HEK293 (cell line): ENCODE measurements around the gene RNMT.

Experiments
- PRDM6 ChIP-seq: fragments of 450-650 bp; formaldehyde crosslinking; IDR thresholded peaks from 2 replicates; pipeline ENCODE4 v1.5.1; 2017; ENCODE audit warnings: missing biosample characterization, missing genetic modification characterization
- SALL2 ChIP-seq: fragments of 450-650 bp; formaldehyde crosslinking; IDR thresholded peaks from 2 replicates; pipeline ENCODE4 v1.5.0; 2017; ENCODE audit warnings: missing biosample characterization, mild to moderate bottlenecking, missing genetic modification characterization, borderline replicate concordance
- ZNF2 ChIP-seq: fragments of 450-650 bp; formaldehyde crosslinking; IDR thresholded peaks from 2 replicates; pipeline ENCODE4 v1.5.1; 2016; ENCODE audit warnings: missing biosample characterization, missing genetic modification characterization
- ZNF548 ChIP-seq: fragments of 450-650 bp; formaldehyde crosslinking; IDR thresholded peaks from 2 replicates; pipeline ENCODE4 v1.5.1; 2016; ENCODE audit warnings: missing biosample characterization, missing genetic modification characterization
- TF ChIP-seq, protein P1 (sequence below): fragments of 450-650 bp; formaldehyde crosslinking; IDR thresholded peaks from 2 replicates; pipeline ENCODE4 v1.5.1; 2016; ENCODE audit warnings: missing biosample characterization, missing genetic modification characterization

GRCh38 chr18:13793819-13794218, 67.3 kb downstream of the RNMT start:
- TF ChIP-seq, protein P1, sequence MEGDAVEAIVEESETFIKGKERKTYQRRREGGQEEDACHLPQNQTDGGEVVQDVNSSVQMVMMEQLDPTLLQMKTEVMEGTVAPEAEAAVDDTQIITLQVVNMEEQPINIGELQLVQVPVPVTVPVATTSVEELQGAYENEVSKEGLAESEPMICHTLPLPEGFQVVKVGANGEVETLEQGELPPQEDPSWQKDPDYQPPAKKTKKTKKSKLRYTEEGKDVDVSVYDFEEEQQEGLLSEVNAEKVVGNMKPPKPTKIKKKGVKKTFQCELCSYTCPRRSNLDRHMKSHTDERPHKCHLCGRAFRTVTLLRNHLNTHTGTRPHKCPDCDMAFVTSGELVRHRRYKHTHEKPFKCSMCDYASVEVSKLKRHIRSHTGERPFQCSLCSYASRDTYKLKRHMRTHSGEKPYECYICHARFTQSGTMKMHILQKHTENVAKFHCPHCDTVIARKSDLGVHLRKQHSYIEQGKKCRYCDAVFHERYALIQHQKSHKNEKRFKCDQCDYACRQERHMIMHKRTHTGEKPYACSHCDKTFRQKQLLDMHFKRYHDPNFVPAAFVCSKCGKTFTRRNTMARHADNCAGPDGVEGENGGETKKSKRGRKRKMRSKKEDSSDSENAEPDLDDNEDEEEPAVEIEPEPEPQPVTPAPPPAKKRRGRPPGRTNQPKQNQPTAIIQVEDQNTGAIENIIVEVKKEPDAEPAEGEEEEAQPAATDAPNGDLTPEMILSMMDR (tag by site-specific recombination): no peak
- TF ChIP-seq PRDM6 (tag by site-specific recombination) (no peak), SALL2 (tag by site-specific recombination) (no peak), ZNF2 (tag by site-specific recombination) (no peak), ZNF548 (tag by site-specific recombination) (no peak)
